Activated naive CD8-positive, alpha-beta T cell treated with anti-CD3 and anti-CD28 coated beads, Interleukin-2, amount 50 U/mL, for 16 hours (primary cell): ENCODE results near the gene GATAD2A.

Experiments
- DNase-seq: peaks from one replicate; pipeline ENCODE4 v3.0.0-alpha.2; 2020; ENCODE audit warnings: low read depth, low spot score

The GATAD2A gene

GRCh38 chr19:19488875-19489690 lies 83.6 kb downstream of the GATAD2A start:
- peak; percentile 31 for DNase-seq

- no peak for DNase-seq
These were observed 84.3 kb downstream of the GATAD2A start for GRCh38 chr19:19489804-19490204.

- peak; percentile 69 for DNase-seq
These were observed 84.9 kb downstream of the GATAD2A start for GRCh38 chr19:19490214-19490968.

GRCh38 chr19:19491321-19492025 lies 86.0 kb downstream of the GATAD2A start:
- DNase-seq, result no peak

- DNase-seq, result no peak
These were observed 86.6 kb downstream of the GATAD2A start for GRCh38 chr19:19492026-19492610.

GRCh38 chr19:19493841-19494546 lies 88.5 kb downstream of the GATAD2A start:
- no peak for DNase-seq

- no peak for DNase-seq
These were observed 90.4 kb downstream of the GATAD2A start for GRCh38 chr19:19495614-19496603.

- no peak for DNase-seq
These were observed 92.9 kb downstream of the GATAD2A start for GRCh38 chr19:19498255-19498991.

GRCh38 chr19:19499272-19499995 lies 94.0 kb downstream of the GATAD2A start:
- no peak for DNase-seq

- DNase-seq, result no peak
These were observed 95.6 kb downstream of the GATAD2A start for GRCh38 chr19:19500975-19501644.

- DNase-seq, result no peak
These were observed 96.3 kb downstream of the GATAD2A start for GRCh38 chr19:19501798-19502197.

- no peak for DNase-seq
These were observed 96.8 kb downstream of the GATAD2A start for GRCh38 chr19:19502281-19502680.

GRCh38 chr19:19502808-19503602 lies 97.5 kb downstream of the GATAD2A start:
- no peak for DNase-seq

GRCh38 chr19:19504754-19505668 lies 99.5 kb downstream of the GATAD2A start:
- no peak for DNase-seq

- no peak for DNase-seq
These were observed 100.3 kb downstream of the GATAD2A start for GRCh38 chr19:19505669-19506326.

GRCh38 chr19:19506592-19506991 lies 101.1 kb downstream of the GATAD2A start:
- DNase-seq, result no peak
